ENCODE data around the gene SH3BGRL2. TPM values are rescaled to one million over a fixed set of nuclear protein-coding genes. Genes with fewer than 3 reads are reported as not detected.
"Not testable (repeated sequence)": the region's sequence is repeated elsewhere in the genome, so short reads cannot be mapped to it uniquely, and the experiment has no call there.

Gene SH3BGRL2
- total RNA-seq, 1 experiment from 2014 or later = 13.5 TPM

GRCh38 chr6:79613912-79614311, 17.2 kb upstream of the SH3BGRL2 start:
- H3K27ac ChIP-seq (ENCODE audit: low read depth, low read length, poor library complexity, severe bottlenecking) = no peak overlapping the region
- POLR2A ChIA-PET (ENCODE audit: low non-redundant PET) = no interaction called here
- no peaks in the 10 kb centered on the region for H3K4me1 ChIP-seq (ENCODE audit: insufficient read depth, low read length, poor library complexity, severe bottlenecking)
- H3K4me3 ChIP-seq (ENCODE audit: low read depth, low read length, poor library complexity, severe bottlenecking) = no peak overlapping the region
- CTCF ChIA-PET = no interaction called here
- TF ChIP-seq EZH2 (IDR thresholded peaks at IDR 0.05; ENCODE audit: borderline replicate concordance, low read depth, low read length, poor library complexity, severe bottlenecking) (no peak), CTCF (conservative IDR thresholded peaks at IDR 0.05; ENCODE audit: low read depth, low read length) (no peak)
- no TSS peak for BruUV-seq (replicated peaks)
- H3K36me3 ChIP-seq (ENCODE audit: insufficient read depth, low read length, poor library complexity, severe bottlenecking) = no peaks in the 10 kb centered on the region
- no peak for DNase-seq (ENCODE audit: low spot score)
- intact Hi-C loops (cut with micrococcal nuclease; ENCODE audit: unreplicated experiment) = no loop called here
- H3K27me3 ChIP-seq (replicated peaks; ENCODE audit: insufficient read depth, low read depth, low read length, poor library complexity) = no peaks in the 10 kb centered on the region
- no peaks in the 10 kb centered on the region for H3K9me3 ChIP-seq (ENCODE audit: low read depth, low read length, poor library complexity, severe bottlenecking)

GRCh38 chr6:79614326-79615305, 16.5 kb upstream of the SH3BGRL2 start:
- no peak for DNase-seq (ENCODE audit: low spot score)
- no peak overlapping the region for H3K27ac ChIP-seq (ENCODE audit: low read depth, low read length, poor library complexity, severe bottlenecking)
- no peaks in the 10 kb centered on the region for H3K36me3 ChIP-seq (ENCODE audit: insufficient read depth, low read length, poor library complexity, severe bottlenecking)
- ChIA-PET POLR2A (ENCODE audit: low non-redundant PET) (no interaction called here), CTCF (no interaction called here)
- no peaks in the 10 kb centered on the region for H3K4me1 ChIP-seq (ENCODE audit: insufficient read depth, low read length, poor library complexity, severe bottlenecking)
- no peaks in the 10 kb centered on the region for H3K9me3 ChIP-seq (ENCODE audit: low read depth, low read length, poor library complexity, severe bottlenecking)
- intact Hi-C loops (cut with micrococcal nuclease; ENCODE audit: unreplicated experiment) = no loop called here
- no peaks in the 10 kb centered on the region for H3K27me3 ChIP-seq (replicated peaks; ENCODE audit: insufficient read depth, low read depth, low read length, poor library complexity)
- no TSS peak for BruUV-seq (replicated peaks)
- no peak overlapping the region for H3K4me3 ChIP-seq (ENCODE audit: low read depth, low read length, poor library complexity, severe bottlenecking)
- no peak for TF ChIP-seq CTCF (conservative IDR thresholded peaks at IDR 0.05; ENCODE audit: low read depth, low read length)
- no peak for TF ChIP-seq EZH2 (IDR thresholded peaks at IDR 0.05; ENCODE audit: borderline replicate concordance, low read depth, low read length, poor library complexity, severe bottlenecking)

- Histone ChIP-seq H3K27me3 (replicated peaks; ENCODE audit: insufficient read depth, low read depth, low read length, poor library complexity) (no peaks in the 10 kb centered on the region), H3K9me3 (ENCODE audit: low read depth, low read length, poor library complexity, severe bottlenecking) (no peaks in the 10 kb centered on the region), H3K27ac (ENCODE audit: low read depth, low read length, poor library complexity, severe bottlenecking) (no peak overlapping the region), H3K4me1 (ENCODE audit: insufficient read depth, low read length, poor library complexity, severe bottlenecking) (no peaks in the 10 kb centered on the region), H3K36me3 (ENCODE audit: insufficient read depth, low read length, poor library complexity, severe bottlenecking) (no peaks in the 10 kb centered on the region), H3K4me3 (ENCODE audit: low read depth, low read length, poor library complexity, severe bottlenecking) (no peak overlapping the region)
- TF ChIP-seq EZH2 (IDR thresholded peaks at IDR 0.05; ENCODE audit: borderline replicate concordance, low read depth, low read length, poor library complexity, severe bottlenecking) (no peak), CTCF (conservative IDR thresholded peaks at IDR 0.05; ENCODE audit: low read depth, low read length) (no peak)
- intact Hi-C loops (cut with micrococcal nuclease; ENCODE audit: unreplicated experiment) = no loop called here
- POLR2A ChIA-PET (ENCODE audit: low non-redundant PET) = no interaction called here
- CTCF ChIA-PET = no interaction called here
- no peak for DNase-seq (ENCODE audit: low spot score)
- BruUV-seq (replicated peaks) = no TSS peak
Observed at GRCh38 chr6:79617518-79617941, 13.6 kb upstream of the SH3BGRL2 start.

- CTCF ChIA-PET; DNase-seq (ENCODE audit: low spot score); H3K27ac ChIP-seq (ENCODE audit: low read depth, low read length, poor library complexity, severe bottlenecking); H3K4me3 ChIP-seq (ENCODE audit: low read depth, low read length, poor library complexity, severe bottlenecking); BruUV-seq (replicated peaks); H3K9me3 ChIP-seq (ENCODE audit: low read depth, low read length, poor library complexity, severe bottlenecking); POLR2A ChIA-PET (ENCODE audit: low non-redundant PET); intact Hi-C loops (cut with micrococcal nuclease; ENCODE audit: unreplicated experiment); H3K27me3 ChIP-seq (replicated peaks; ENCODE audit: insufficient read depth, low read depth, low read length, poor library complexity); H3K4me1 ChIP-seq (ENCODE audit: insufficient read depth, low read length, poor library complexity, severe bottlenecking); H3K36me3 ChIP-seq (ENCODE audit: insufficient read depth, low read length, poor library complexity, severe bottlenecking): not testable (repeated sequence)
Observed at GRCh38 chr6:79618425-79618824, 12.7 kb upstream of the SH3BGRL2 start.
